ENCODE results near the gene PAX2.

DNA sequence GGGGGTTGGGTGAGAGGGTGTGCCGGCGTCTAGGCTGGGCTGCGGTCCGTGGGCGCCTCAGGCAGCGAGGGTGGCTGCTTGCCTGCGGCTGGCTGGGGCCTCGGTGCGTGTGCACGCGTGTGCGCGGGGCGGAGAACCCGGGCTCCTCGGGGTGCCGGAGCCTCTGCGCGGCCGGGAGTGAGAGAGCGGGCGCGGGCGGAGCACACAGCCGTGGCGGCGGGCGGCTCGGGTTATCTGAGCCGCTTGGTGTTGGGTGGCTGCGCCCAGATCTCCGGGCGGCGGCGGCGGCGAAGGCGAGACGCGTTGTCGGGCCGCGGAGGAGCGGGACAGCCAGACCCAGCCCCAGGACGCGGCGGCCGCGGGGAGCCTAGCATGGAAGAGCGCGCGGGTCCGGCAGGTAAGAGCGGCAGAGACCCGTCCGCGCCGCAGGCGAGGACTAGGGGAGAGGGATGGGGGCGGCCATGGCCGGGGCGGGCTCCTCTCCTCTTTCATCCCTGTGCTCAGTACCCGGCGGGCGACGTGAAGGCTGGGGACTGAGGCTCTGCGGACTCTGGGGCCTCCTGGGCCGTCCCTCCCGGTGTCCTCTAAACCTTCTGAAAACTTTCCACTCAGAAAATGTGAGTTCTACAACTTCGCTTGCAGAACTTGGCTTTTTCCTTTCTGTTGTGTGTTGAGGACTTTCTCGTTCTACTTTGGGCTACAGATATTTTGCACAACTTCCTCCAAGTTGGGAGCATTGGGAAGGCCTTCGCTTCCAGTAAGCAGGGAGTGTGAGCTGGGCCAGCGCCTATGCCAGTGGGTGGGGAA lies 9.8 kb upstream of the PAX2 start:
- TF ChIP-seq POLR2A (IDR thresholded peaks at IDR 0.05) (no peak), CTCF (IDR thresholded peaks at IDR 0.05) (no peak)
